SU-DHL-6 (cell line): ENCODE measurements around the gene CNKSR3.

ENCODE experiments used
- H2AFZ ChIP-seq: fragments of 200-600 bp; sonication (generic); 2 replicates; pipeline ENCODE4 v1.6.1; 2014; ENCODE audit warnings: low read depth, mild to moderate bottlenecking, moderate library complexity, mixed read lengths, antibody characterized with exemption, low read length; ENCODE audit not compliant: severe bottlenecking
- H3F3A ChIP-seq: fragments of 200-600 bp; shearing (Covaris generic); 2 replicates; pipeline ENCODE4 v1.6.0; 2016; ENCODE audit warnings: antibody characterized with exemption, mild to moderate bottlenecking; ENCODE audit not compliant: insufficient read depth
- H3K27ac ChIP-seq: fragments of 200-600 bp; sonication (generic); 2 replicates; pipeline ENCODE4 v1.5.1; 2016; ENCODE audit warnings: low read depth, mild to moderate bottlenecking, low read length, moderate library complexity, mixed read lengths
- H3K27me3 ChIP-seq: fragments of 200-600 bp; sonication (generic), shearing (Covaris generic); 2 replicates; pipeline ENCODE4 v1.6.0; 2014; ENCODE audit warnings: mild to moderate bottlenecking, low read length
- H3K36me3 ChIP-seq: fragments of 200-600 bp; sonication (generic); 2 replicates; pipeline ENCODE4 v1.6.1; 2014; ENCODE audit warnings: mild to moderate bottlenecking, low read length, mixed read lengths
- H3K4me2 ChIP-seq: fragments of 300-600, 200-600 bp; shearing (Covaris generic), sonication (generic); 2 replicates; pipeline ENCODE4 v1.6.0; 2014; ENCODE audit warnings: low read length, low read depth, mild to moderate bottlenecking; ENCODE audit not compliant: poor library complexity, severe bottlenecking
- H3K4me3 ChIP-seq: fragments of 200-600 bp; sonication (generic); 2 replicates; pipeline ENCODE4 v1.5.1; 2014; ENCODE audit warnings: antibody characterized with exemption, low read length, mild to moderate bottlenecking, mixed read lengths; ENCODE audit not compliant: insufficient read depth, poor library complexity, severe bottlenecking
- H3K79me2 ChIP-seq: fragments of 200-600 bp; sonication (generic); 2 replicates; pipeline ENCODE4 v1.6.1; 2014; ENCODE audit warnings: mild to moderate bottlenecking, low read length, moderate library complexity; ENCODE audit not compliant: insufficient read depth
- H3K9ac ChIP-seq: fragments of 200-600 bp; sonication (generic); 2 replicates; pipeline ENCODE4 v1.7.0; 2014; ENCODE audit warnings: mild to moderate bottlenecking, low read length
- H3K9me2 ChIP-seq: fragments of 200-600 bp; sonication (generic); replicated peaks from 2 replicates; pipeline ENCODE4 v1.6.1; 2014; ENCODE audit warnings: low read length; ENCODE audit not compliant: insufficient read depth
- H3K9me3 ChIP-seq: fragments of 200-600 bp; sonication (generic); 2 replicates; pipeline ENCODE4 v1.6.1; 2014; ENCODE audit warnings: low read length, mixed read lengths; ENCODE audit not compliant: insufficient read depth
- H4K20me1 ChIP-seq: fragments of 200-600 bp; sonication (generic); 2 replicates; pipeline ENCODE4 v1.6.1; 2014; ENCODE audit warnings: low read depth, mild to moderate bottlenecking, antibody characterized with exemption, low read length, moderate library complexity, mixed read lengths
- CTCF ChIP-seq: fragments of 200-600 bp; sonication (generic); IDR thresholded peaks from one replicate; pipeline ENCODE4 v1.5.1; 2017; ENCODE audit warnings: antibody characterized with exemption, mild to moderate bottlenecking, low read length, moderate library complexity; ENCODE audit not compliant: insufficient read depth, poor library complexity, severe bottlenecking
- EZH2phosphoT487 ChIP-seq: fragments of 200-600 bp; sonication (generic), shearing (Covaris generic); conservative IDR thresholded peaks from 2 replicates; pipeline ENCODE4 v1.6.1; 2018; ENCODE audit warnings: mild to moderate bottlenecking, antibody characterized with exemption, low read length, moderate library complexity, mixed read lengths

The CNKSR3 gene

GRCh38 chr6:154353626-154354025 is 156.9 kb downstream of the CNKSR3 start:
- no peak overlapping the region for H3K4me2 ChIP-seq
- TF ChIP-seq EZH2phosphoT487 (no peak), CTCF (no peak)

GRCh38 chr6:154352898-154353585 is 157.4 kb downstream of the CNKSR3 start:
- H3K4me3 ChIP-seq, result no peak overlapping the region
- TF ChIP-seq CTCF, result no peak
- no peak for TF ChIP-seq EZH2phosphoT487

More at GRCh38 chr6:154353626-154354025, 156.9 kb downstream of the CNKSR3 start:
- no peaks in the 10 kb centered on the region for H3K9me2 ChIP-seq
- no peak overlapping the region for H2AFZ ChIP-seq
- no peaks in the 10 kb centered on the region for H3K79me2 ChIP-seq
- H3F3A ChIP-seq, result no peaks in the 10 kb centered on the region
- H3K27me3 ChIP-seq, result 0 out of 2 replicates have a peak, but pooled peaks cover 4% of the 10 kb centered on the region
- H4K20me1 ChIP-seq, result no peaks in the 10 kb centered on the region
- no peak overlapping the region for H3K9ac ChIP-seq
- H3K36me3 ChIP-seq, result no peaks in the 10 kb centered on the region
- no peak overlapping the region for H3K27ac ChIP-seq
- H3K9me3 ChIP-seq, result no peaks in the 10 kb centered on the region
- H3K4me3 ChIP-seq, result no peak overlapping the region

GRCh38 chr6:154350293-154350692 is 160.2 kb downstream of the CNKSR3 start:
- Histone ChIP-seq H4K20me1 (no peaks in the 10 kb centered on the region), H3K9me2 (no peaks in the 10 kb centered on the region), H3K9me3 (no peaks in the 10 kb centered on the region), H2AFZ (no peak overlapping the region), H3F3A (no peaks in the 10 kb centered on the region), H3K27me3 (no peaks in the 10 kb centered on the region), H3K4me2 (no peak overlapping the region), H3K27ac (no peak overlapping the region), H3K9ac (no peak overlapping the region), H3K36me3 (no peaks in the 10 kb centered on the region), H3K4me3 (no peak overlapping the region), H3K79me2 (no peaks in the 10 kb centered on the region)
- no peak for TF ChIP-seq CTCF
- no peak for TF ChIP-seq EZH2phosphoT487

More at GRCh38 chr6:154352898-154353585, 157.4 kb downstream of the CNKSR3 start:
- no peak overlapping the region for H3K9ac ChIP-seq
- no peaks in the 10 kb centered on the region for H3K9me3 ChIP-seq
- no peak overlapping the region for H3K27ac ChIP-seq
- H3K4me2 ChIP-seq, result no peak overlapping the region
- 0 out of 2 replicates have a peak, but pooled peaks cover under 1% of the 10 kb centered on the region for H3K27me3 ChIP-seq
- H3K9me2 ChIP-seq, result no peaks in the 10 kb centered on the region
- no peaks in the 10 kb centered on the region for H3K36me3 ChIP-seq
- no peaks in the 10 kb centered on the region for H3F3A ChIP-seq
- H3K79me2 ChIP-seq, result no peaks in the 10 kb centered on the region
- H4K20me1 ChIP-seq, result no peaks in the 10 kb centered on the region
- no peak overlapping the region for H2AFZ ChIP-seq
